ENCODE measurements around the gene UBE2O.
A peak's percentile ranks its signal among the peaks of the same experiment; 100 is the strongest.

UBE2O gene

DNA sequence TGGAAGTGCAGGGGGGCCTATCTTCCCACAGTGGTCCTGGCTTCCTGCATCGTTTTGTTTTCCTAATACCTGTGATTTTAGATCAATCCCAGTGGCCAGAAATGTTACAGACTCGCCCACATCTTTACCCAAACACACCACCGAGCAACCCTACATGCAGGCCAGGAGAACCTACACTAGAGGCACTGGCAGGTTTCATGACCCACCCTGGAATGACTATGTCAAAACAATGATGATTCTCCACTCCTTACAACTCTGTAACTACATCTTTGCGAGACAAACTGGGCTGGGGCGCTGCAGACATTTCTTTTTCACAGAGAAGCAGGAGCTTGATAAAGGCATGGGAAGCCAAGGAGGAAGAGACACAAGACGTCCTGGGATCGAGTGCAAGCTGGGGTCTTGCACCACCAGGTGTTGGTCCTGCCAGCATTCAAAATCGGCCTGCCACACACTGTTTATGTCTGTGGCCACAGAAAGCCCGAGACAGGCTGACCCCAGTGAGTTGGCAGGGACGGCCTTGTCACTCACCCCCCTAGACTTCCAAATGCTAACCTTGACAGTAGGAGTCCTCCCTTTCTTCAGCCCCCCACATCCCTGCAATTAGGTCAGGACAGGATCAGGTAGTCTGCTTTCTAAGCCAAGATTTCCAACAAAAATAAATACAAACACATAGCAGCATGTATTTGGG lies 32.5 kb downstream of the UBE2O start:
- intact Hi-C loops (cut with DNase I; ENCODE audit: low total_unique reads): no loop called here
- Histone ChIP-seq H3K27me3 (no peaks in the 10 kb centered on the region), H3K9me3 (no peaks in the 10 kb centered on the region), H3K36me3 (no peaks in the 10 kb centered on the region), H3K27ac (peak overlapping the region in 1 of 2 donors; percentile 27), H3K4me1 (peaks cover 0 to 23% (median 21%) of the 10 kb centered on the region in 4 donors), H3K4me3 (no peak overlapping the region)
- peak in 1 of 2 donors; percentile 28 for DNase-seq
- TF ChIP-seq, protein P1, sequence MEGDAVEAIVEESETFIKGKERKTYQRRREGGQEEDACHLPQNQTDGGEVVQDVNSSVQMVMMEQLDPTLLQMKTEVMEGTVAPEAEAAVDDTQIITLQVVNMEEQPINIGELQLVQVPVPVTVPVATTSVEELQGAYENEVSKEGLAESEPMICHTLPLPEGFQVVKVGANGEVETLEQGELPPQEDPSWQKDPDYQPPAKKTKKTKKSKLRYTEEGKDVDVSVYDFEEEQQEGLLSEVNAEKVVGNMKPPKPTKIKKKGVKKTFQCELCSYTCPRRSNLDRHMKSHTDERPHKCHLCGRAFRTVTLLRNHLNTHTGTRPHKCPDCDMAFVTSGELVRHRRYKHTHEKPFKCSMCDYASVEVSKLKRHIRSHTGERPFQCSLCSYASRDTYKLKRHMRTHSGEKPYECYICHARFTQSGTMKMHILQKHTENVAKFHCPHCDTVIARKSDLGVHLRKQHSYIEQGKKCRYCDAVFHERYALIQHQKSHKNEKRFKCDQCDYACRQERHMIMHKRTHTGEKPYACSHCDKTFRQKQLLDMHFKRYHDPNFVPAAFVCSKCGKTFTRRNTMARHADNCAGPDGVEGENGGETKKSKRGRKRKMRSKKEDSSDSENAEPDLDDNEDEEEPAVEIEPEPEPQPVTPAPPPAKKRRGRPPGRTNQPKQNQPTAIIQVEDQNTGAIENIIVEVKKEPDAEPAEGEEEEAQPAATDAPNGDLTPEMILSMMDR (IDR thresholded peaks at IDR 0.05): no peak

DNA sequence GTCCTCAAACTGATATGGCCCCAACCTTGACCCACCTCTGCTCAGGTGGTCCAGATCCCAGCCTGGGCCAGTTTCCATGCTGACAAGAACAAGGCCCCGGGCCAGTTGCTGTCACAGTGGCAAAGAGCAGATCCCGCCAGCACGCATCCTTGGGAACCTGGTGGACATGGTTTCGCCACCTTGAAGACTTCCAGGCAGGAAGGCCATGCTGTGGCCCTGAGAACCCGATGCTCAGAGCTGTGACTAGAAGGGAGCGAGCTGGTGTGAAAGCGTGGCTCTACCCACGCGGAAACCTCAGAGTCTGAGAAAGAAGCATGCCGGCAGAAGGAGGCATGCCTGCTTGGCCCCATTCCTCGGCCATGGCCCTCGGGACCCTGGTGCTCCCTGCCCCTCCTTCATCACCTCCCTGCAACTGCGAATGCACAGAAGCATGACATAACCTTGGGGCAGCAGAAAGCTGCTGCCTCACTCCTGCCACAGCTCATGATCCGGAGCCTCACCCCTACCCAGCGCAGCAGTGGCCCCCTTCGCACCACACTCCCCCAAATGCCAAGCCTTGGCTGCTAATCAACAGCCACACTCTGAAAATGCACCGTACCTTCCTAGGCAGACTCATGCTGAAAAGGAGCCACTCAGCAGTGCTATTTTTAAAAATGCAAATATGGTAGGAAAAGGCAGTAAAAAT lies 33.2 kb downstream of the UBE2O start:
- peak in 1 of 2 donors; percentile 48 for DNase-seq
- Histone ChIP-seq H3K27me3 (no peaks in the 10 kb centered on the region), H3K4me1 (peaks cover 0 to 26% (median 23%) of the 10 kb centered on the region in 4 donors), H3K4me3 (no peak overlapping the region), H3K27ac (peak overlapping the region in 1 of 2 donors; percentile 15), H3K9me3 (no peaks in the 10 kb centered on the region), H3K36me3 (no peaks in the 10 kb centered on the region)
- intact Hi-C loops (cut with DNase I; ENCODE audit: low total_unique reads): no loop called here
- TF ChIP-seq, protein P1 (IDR thresholded peaks at IDR 0.05): no peak

DNA sequence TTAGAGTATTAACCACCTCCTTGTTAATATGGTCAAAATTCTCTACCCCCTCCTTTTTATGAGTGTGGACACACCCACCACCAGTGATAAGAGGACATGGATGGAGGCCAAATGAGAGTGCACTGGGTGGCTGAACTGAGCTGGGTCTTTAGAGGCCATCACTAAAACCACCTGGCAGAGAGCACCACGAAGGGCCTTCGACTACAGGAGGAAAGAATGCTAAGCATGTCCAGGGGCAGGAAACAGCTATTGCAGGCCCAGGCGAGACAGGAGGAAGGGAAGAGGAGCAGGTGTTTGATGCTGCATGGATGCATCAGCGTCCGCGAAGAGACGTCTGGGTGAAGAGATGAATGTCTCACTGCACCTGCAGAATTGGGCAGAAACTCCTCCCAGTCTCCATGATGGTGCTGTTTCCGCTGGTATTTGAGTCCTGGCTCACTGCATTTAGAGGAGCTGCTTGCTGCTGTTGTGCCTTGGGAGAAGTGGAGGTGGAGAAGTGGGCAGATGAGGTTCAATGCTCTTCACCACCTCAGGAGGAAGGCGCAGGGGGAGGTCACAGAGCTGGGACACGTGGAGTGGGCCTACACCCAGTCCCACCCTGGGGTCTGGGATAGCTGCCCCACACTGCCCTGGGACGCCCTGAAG lies 35.3 kb downstream of the UBE2O start:
- no peaks in the 10 kb centered on the region for H3K36me3 ChIP-seq
- peaks cover 0 to 35% (median 31%) of the 10 kb centered on the region in 4 donors for H3K4me1 ChIP-seq
- TF ChIP-seq, protein P1 (IDR thresholded peaks at IDR 0.05): no peak
- H3K4me3 ChIP-seq: no peak overlapping the region
- no peaks in the 10 kb centered on the region for H3K27me3 ChIP-seq
- intact Hi-C loops (cut with DNase I; ENCODE audit: low total_unique reads): no loop called here
- H3K9me3 ChIP-seq: no peaks in the 10 kb centered on the region
- no peak overlapping the region for H3K27ac ChIP-seq
- DNase-seq: peak in 1 of 2 donors; percentile 31

GRCh38 chr17:76416899-76417298 lies 36.1 kb downstream of the UBE2O start:
- Histone ChIP-seq H3K9me3 (no peaks in the 10 kb centered on the region), H3K4me1 (peaks cover 0 to 35% (median 31%) of the 10 kb centered on the region in 4 donors), H3K27ac (no peak overlapping the region)

GRCh38 chr17:76416457-76416856 lies 36.5 kb downstream of the UBE2O start:
- H3K4me1 ChIP-seq: peaks cover 0 to 33% (median 29%) of the 10 kb centered on the region in 4 donors
- peak in 1 of 2 donors; percentile 47 for DNase-seq
- H3K27me3 ChIP-seq: no peaks in the 10 kb centered on the region
- H3K4me3 ChIP-seq: no peak overlapping the region
- no peaks in the 10 kb centered on the region for H3K9me3 ChIP-seq
- TF ChIP-seq, protein P1 (IDR thresholded peaks at IDR 0.05): no peak
- H3K27ac ChIP-seq: no peak overlapping the region
- intact Hi-C loops (cut with DNase I; ENCODE audit: low total_unique reads): no loop called here
- H3K36me3 ChIP-seq: peaks cover 0 to 9% (median 0%) of the 10 kb centered on the region in 3 donors

More at GRCh38 chr17:76416899-76417298, 36.1 kb downstream of the UBE2O start:
- peak in 1 of 2 donors; percentile 24 for DNase-seq
- H3K27me3 ChIP-seq: no peaks in the 10 kb centered on the region
- H3K4me3 ChIP-seq: no peak overlapping the region
- H3K36me3 ChIP-seq: peaks cover 0 to 5% (median 0%) of the 10 kb centered on the region in 3 donors
- TF ChIP-seq, protein P1 (IDR thresholded peaks at IDR 0.05): no peak
- intact Hi-C loops (cut with DNase I; ENCODE audit: low total_unique reads): no loop called here
